ENCODE results near the gene FEM1A.

Gene FEM1A

DNA sequence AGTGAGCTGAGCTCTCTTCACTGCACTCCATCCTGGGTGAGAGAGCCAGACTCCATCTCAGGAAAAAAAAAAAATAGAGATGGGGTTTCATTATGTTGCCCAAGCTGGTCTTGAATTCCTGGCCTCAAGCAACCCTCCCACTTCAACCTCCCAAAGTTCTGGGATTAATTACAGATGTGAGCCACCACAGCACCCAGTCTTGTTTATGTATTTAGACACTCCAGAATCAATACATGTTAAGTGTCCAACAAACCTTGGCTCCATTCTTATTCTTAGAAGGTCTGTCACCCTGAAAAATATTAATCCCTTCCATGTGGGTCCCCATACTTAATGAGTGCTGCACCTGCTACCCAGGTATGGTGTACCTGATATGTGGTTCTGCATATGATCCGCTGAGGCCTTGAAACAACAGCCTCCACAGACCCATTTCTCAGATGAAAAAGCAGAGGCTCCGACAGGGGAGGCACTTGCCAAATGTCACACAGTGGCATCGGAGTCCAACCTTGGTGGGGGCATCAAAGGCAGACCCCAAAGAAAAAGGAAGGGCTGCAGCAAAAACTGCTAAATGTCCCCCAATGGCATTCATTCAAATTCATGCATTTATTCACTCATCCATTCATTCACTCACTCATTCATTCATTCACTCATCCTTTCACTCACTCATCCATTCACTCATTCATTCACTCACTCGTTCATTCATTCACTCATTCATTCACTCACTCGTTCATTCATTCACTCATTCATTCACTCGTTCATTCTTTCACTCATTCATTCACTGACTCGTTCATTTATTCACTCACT, 23.3 kb downstream of the FEM1A start:
- H3K27me3 ChIP-seq (ENCODE audit: control insufficient read depth, low read length), result no peaks in the 10 kb centered on the region
- H3K4me2 ChIP-seq (ENCODE audit: low read length), result peak overlapping the region; percentile 42

DNA sequence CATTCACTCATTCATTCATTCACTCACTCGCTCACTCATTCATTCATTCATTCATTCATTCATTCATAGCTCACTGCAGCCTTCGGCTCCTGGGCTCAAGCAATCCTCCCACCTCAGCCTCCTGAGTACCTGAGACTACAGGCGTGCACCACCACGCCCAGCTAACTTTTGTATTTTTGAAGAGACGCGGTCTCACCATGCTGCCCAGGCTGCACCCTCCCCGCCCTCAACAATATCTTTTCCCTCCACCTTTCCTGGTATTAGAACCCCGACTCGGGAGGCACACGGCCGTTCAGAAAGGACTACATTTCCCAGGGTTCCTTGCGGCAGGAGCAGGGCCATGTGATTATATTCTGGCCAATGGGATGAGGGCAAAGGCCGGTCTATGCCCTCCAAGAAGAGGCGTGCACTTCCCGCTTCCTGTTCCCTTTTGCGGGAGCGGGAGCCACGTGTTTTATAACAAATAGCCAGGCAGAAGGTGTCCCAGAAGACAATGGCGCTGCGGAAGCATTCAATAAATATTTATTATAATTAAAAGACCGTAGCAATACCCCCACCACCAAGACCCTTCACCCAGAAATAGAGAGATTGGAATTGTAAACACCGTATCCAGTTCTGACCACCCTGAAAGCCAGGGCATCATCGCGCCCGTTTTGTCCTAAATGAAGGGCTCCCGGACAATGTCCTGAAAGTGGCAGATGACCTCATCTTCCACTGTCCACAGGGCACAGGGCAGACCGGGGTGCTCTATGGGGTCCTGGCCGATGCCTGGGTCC, 24.1 kb downstream of the FEM1A start:
- H4K20me1 ChIP-seq (ENCODE audit: control insufficient read depth, insufficient read depth, low read depth, low read length), result no peaks in the 10 kb centered on the region
- peak overlapping the region; percentile 25; the same call in 1 of the 2 replicates for H3K4me3 ChIP-seq (ENCODE audit: low read length)
- H3K4me1 ChIP-seq (ENCODE audit: control insufficient read depth, low read length), result peaks cover 51% of the 10 kb centered on the region
- H3K9me2 ChIP-seq (replicated peaks; ENCODE audit: control insufficient read depth, low read length), result no peaks in the 10 kb centered on the region
- H3K27me3 ChIP-seq (ENCODE audit: control insufficient read depth, low read length), result no peaks in the 10 kb centered on the region
- H3K4me2 ChIP-seq (ENCODE audit: low read length), result peak overlapping the region; percentile 42
- H3K27ac ChIP-seq (ENCODE audit: low read depth, low read length), result no peak overlapping the region
- H3K79me2 ChIP-seq (ENCODE audit: control insufficient read depth, low read length), result peaks cover 41% of the 10 kb centered on the region
- TF ChIP-seq EZH2phosphoT487 (IDR thresholded peaks at IDR 0.05; ENCODE audit: borderline replicate concordance, low read length), result no peak
- TF ChIP-seq, protein P1, sequence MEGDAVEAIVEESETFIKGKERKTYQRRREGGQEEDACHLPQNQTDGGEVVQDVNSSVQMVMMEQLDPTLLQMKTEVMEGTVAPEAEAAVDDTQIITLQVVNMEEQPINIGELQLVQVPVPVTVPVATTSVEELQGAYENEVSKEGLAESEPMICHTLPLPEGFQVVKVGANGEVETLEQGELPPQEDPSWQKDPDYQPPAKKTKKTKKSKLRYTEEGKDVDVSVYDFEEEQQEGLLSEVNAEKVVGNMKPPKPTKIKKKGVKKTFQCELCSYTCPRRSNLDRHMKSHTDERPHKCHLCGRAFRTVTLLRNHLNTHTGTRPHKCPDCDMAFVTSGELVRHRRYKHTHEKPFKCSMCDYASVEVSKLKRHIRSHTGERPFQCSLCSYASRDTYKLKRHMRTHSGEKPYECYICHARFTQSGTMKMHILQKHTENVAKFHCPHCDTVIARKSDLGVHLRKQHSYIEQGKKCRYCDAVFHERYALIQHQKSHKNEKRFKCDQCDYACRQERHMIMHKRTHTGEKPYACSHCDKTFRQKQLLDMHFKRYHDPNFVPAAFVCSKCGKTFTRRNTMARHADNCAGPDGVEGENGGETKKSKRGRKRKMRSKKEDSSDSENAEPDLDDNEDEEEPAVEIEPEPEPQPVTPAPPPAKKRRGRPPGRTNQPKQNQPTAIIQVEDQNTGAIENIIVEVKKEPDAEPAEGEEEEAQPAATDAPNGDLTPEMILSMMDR (IDR thresholded peaks at IDR 0.05; ENCODE audit: low read depth, low read length, poor library complexity, severe bottlenecking), result no peak
- H3K36me3 ChIP-seq (ENCODE audit: control insufficient read depth, low read length), result peaks cover 46% of the 10 kb centered on the region
- peaks cover 24% of the 10 kb centered on the region for H3F3A ChIP-seq (ENCODE audit: control insufficient read depth, insufficient read depth)
- H3K9me3 ChIP-seq (ENCODE audit: control insufficient read depth, insufficient read depth, low read length), result no peaks in the 10 kb centered on the region

More for the DNA sequence above, 23.3 kb downstream of the FEM1A start:
- TF ChIP-seq, protein P1 (IDR thresholded peaks at IDR 0.05; ENCODE audit: low read depth, low read length, poor library complexity, severe bottlenecking), result no peak
- TF ChIP-seq EZH2phosphoT487 (IDR thresholded peaks at IDR 0.05; ENCODE audit: borderline replicate concordance, low read length), result no peak
- Histone ChIP-seq H3K4me3 (ENCODE audit: low read length) (peak overlapping the region; percentile 25; the same call in 1 of the 2 replicates), H3K4me1 (ENCODE audit: control insufficient read depth, low read length) (peaks cover 59% of the 10 kb centered on the region), H4K20me1 (ENCODE audit: control insufficient read depth, insufficient read depth, low read depth, low read length) (no peaks in the 10 kb centered on the region), H3K36me3 (ENCODE audit: control insufficient read depth, low read length) (peaks cover 46% of the 10 kb centered on the region), H3K9me2 (replicated peaks; ENCODE audit: control insufficient read depth, low read length) (no peaks in the 10 kb centered on the region), H3K9me3 (ENCODE audit: control insufficient read depth, insufficient read depth, low read length) (no peaks in the 10 kb centered on the region), H3F3A (ENCODE audit: control insufficient read depth, insufficient read depth) (peaks cover 24% of the 10 kb centered on the region), H3K27ac (ENCODE audit: low read depth, low read length) (no peak overlapping the region; the same call in 1 of the 2 replicates), H3K79me2 (ENCODE audit: control insufficient read depth, low read length) (peaks cover 36% of the 10 kb centered on the region)

DNA sequence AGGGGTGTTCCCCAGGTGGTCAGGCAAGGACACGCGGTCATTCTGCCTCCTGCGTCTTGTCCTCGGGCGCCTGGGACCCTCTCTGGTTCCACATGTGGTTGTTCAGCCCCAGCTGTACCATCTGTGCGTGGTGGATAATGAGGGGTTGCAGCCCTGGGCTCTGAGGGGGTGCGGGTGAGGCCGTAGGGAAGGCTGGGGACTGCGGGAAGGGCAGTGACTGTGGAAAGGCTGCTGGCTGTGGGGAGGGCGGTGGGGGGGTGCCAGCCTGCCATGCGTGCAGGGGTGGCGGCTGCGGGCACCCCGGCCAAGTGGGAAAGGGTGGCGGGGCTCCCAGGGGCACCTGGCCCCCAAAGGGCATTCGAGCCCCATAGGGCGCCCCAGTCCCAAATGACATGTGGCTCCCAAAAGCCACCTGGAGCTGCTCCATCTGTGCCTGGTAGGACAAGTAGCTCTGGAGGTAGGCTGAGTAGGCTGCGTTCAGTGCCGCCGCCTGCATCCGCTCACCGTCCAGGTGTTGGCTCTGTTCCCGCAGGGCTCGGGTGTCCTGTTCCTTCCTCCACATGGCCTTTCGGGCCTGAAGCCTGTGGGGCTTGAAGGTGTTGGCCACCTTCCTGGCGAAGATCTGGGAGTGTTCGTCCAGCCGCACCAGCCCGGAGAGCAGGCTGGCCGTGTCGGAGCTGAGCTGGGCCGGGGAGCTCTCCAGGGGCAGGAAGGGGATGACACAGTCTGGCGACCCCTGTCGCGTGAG, 24.8 kb downstream of the FEM1A start:
- Histone ChIP-seq H3K36me3 (ENCODE audit: control insufficient read depth, low read length) (peaks cover 51% of the 10 kb centered on the region), H3K27me3 (ENCODE audit: control insufficient read depth, low read length) (no peaks in the 10 kb centered on the region), H3F3A (ENCODE audit: control insufficient read depth, insufficient read depth) (peaks cover 24% of the 10 kb centered on the region), H3K4me2 (ENCODE audit: low read length) (peak overlapping the region; percentile 39; the same call in 1 of the 2 replicates), H3K9me3 (ENCODE audit: control insufficient read depth, insufficient read depth, low read length) (no peaks in the 10 kb centered on the region), H3K9me2 (replicated peaks; ENCODE audit: control insufficient read depth, low read length) (no peaks in the 10 kb centered on the region), H3K4me1 (ENCODE audit: control insufficient read depth, low read length) (peaks cover 43% of the 10 kb centered on the region), H3K4me3 (ENCODE audit: low read length) (no peak overlapping the region), H3K79me2 (ENCODE audit: control insufficient read depth, low read length) (peaks cover 48% of the 10 kb centered on the region), H4K20me1 (ENCODE audit: control insufficient read depth, insufficient read depth, low read depth, low read length) (no peaks in the 10 kb centered on the region), H3K27ac (ENCODE audit: low read depth, low read length) (no peak overlapping the region)
- TF ChIP-seq, protein P1 (IDR thresholded peaks at IDR 0.05; ENCODE audit: low read depth, low read length, poor library complexity, severe bottlenecking), result no peak
- no peak for TF ChIP-seq EZH2phosphoT487 (IDR thresholded peaks at IDR 0.05; ENCODE audit: borderline replicate concordance, low read length)
